Common myeloid progenitor, CD34-positive (primary cell): ENCODE measurements around the gene PYCARD.
"Not testable (repeated sequence)": the region's sequence is repeated elsewhere in the genome, so short reads cannot be mapped to it uniquely, and the experiment has no call there.

ENCODE experiments used
- CTCF ChIA-PET: fragments of 350-600 bp; sonication (Branson Sonifier 250); formaldehyde crosslinking; loops from one replicate; lab custom pipeline; 2021; ENCODE audit warnings: antibody characterized with exemption; lab: Charles Lee
- POLR2A ChIA-PET: fragments of 350-600 bp; sonication (Branson Sonifier 250); formaldehyde crosslinking; loops from one replicate; lab custom pipeline; 2021; ENCODE audit warnings: antibody characterized with exemption; lab: Charles Lee
- DNase-seq, 3 donors: peaks; one replicate each; pipeline versions ENCODE4 v3.0.0 to v3.0.0-alpha.2; 2013
- H3K27ac ChIP-seq, 2 experiments: 1 replicate in 1 of 2; 2 replicates in 1 of 2; pipeline ENCODE4 v1.7.0; 2013; ENCODE audit warnings: inconsistent platforms in 2 of 2, low read length in 2 of 2, mild to moderate bottlenecking in 2 of 2, low read depth in 1 of 2, moderate library complexity in 1 of 2; ENCODE audit not compliant: severe bottlenecking in 2 of 2, insufficient read depth in 1 of 2, poor library complexity in 1 of 2
- H3K27me3 ChIP-seq, 5 experiments: replicated peaks in 2 of 5; 1 replicate in 3 of 5; 2 replicates in 2 of 5; pipeline versions ENCODE4 v1.6.1 to v1.7.0; 2013; ENCODE audit warnings: low read length in 4 of 5, mild to moderate bottlenecking in 2 of 5, moderate library complexity in 2 of 5, inconsistent platforms in 1 of 5; ENCODE audit not compliant: insufficient read depth in 5 of 5, control insufficient read depth in 4 of 5
- H3K36me3 ChIP-seq, 4 experiments: 1 replicate in 2 of 4; 2 replicates in 2 of 4; pipeline versions ENCODE4 v1.6.1 to v1.7.0; 2013; ENCODE audit warnings: low read length in 3 of 4, control low read depth in 1 of 4, mild to moderate bottlenecking in 1 of 4; ENCODE audit not compliant: control insufficient read depth in 4 of 4, insufficient read depth in 4 of 4
- H3K4me1 ChIP-seq, 4 experiments: 1 replicate in 3 of 4; 2 replicates in 1 of 4; pipeline versions ENCODE4 v1.6.1 to v1.7.1; 2013; ENCODE audit warnings: low read length in 3 of 4, mild to moderate bottlenecking in 3 of 4, control low read depth in 1 of 4, inconsistent platforms in 1 of 4, moderate library complexity in 1 of 4; ENCODE audit not compliant: control insufficient read depth in 4 of 4, insufficient read depth in 4 of 4; ENCODE audit errors: control extremely low read depth in 1 of 4
- H3K4me3 ChIP-seq, 7 experiments: 1 replicate in 4 of 7; 2 replicates in 3 of 7; pipeline versions ENCODE4 v1.5.1 to v1.7.0; 2013; ENCODE audit warnings: mild to moderate bottlenecking in 7 of 7, low read length in 6 of 7, moderate library complexity in 6 of 7, inconsistent platforms in 2 of 7, low read depth in 2 of 7, control low read depth in 1 of 7; ENCODE audit not compliant: insufficient read depth in 4 of 7, control insufficient read depth in 1 of 7; ENCODE audit errors: extremely low read depth in 1 of 7
- H3K9me3 ChIP-seq, 5 experiments: 1 replicate in 4 of 5; 2 replicates in 1 of 5; pipeline versions ENCODE4 v1.6.1 to v1.7.1; 2013; ENCODE audit warnings: low read length in 4 of 5, mild to moderate bottlenecking in 2 of 5, inconsistent platforms in 1 of 5, low read depth in 1 of 5, moderate library complexity in 1 of 5; ENCODE audit not compliant: control insufficient read depth in 4 of 5, insufficient read depth in 2 of 5; ENCODE audit errors: control extremely low read depth in 1 of 5
- WGBS: methylation state at CpG from one replicate; pipeline ENCODE4 v1.1.5; 2013; ENCODE audit not compliant: insufficient coverage; 5-methylcytosine and 5-hydroxymethylcytosine counted together

The PYCARD gene

DNA sequence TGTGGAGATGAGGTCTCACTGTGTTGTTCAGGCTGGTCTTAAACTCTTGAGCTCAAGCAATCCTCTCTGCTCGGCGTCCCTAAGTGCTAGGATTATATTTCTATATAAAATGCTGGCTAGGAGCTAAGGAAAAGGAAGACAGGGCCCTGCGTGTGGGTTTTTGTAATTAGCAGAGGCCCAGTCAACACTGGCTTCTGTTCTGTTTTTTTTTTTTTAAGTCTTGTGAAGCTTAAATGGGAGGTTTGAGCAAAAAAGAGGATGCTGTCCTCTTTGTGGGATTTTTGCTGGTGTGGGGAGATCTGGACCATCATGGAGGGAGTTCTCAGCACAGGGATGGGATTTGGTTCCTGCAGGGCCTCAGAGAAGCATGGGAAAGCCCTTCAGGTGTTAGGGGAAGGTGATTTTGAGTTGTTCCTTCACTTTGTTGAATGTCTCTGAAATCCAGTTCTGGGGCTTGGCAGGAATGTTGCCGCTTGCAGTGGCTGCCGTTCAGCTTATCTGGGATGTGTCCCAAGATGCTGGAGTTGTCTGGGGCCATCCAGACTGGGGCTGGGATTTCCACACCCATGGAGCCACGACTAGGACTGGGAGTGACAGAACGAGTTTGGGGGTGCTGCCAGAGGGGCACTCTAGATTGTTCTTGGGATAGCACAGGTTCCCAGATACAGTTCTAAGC, 4.2 kb downstream of the PYCARD start:
- POLR2A ChIA-PET, result interaction anchor here (0.5 to 2.1 kb wide), 4 partner anchors 8 to 202 kb away, joined by 3 to 9 read pairs (median 6); partner anchors contain the start of gene FUS
- 72% methylated on average over 6 of the region's 7 CpGs for WGBS
- H3K27me3 ChIP-seq, result no peaks in the 10 kb centered on the region
- no peak for DNase-seq
- peaks cover 9 to 52% (median 46%) of the 10 kb centered on the region in 4 experiments for H3K4me1 ChIP-seq
- H3K4me3 ChIP-seq, result no peak overlapping the region
- CTCF ChIA-PET, result interaction anchor here (0.9 to 2.4 kb wide), 3 partner anchors 15 to 246 kb away, joined by 3 to 11 read pairs (median 5); no protein-coding TSS in a partner anchor
- no peaks in the 10 kb centered on the region for H3K9me3 ChIP-seq
- peak overlapping the region in 1 of 2 experiments; percentile 61 for H3K27ac ChIP-seq
- H3K36me3 ChIP-seq, result peaks cover 8 to 42% (median 30%) of the 10 kb centered on the region in 4 experiments

GRCh38 chr16:31196324-31197088, 6.1 kb downstream of the PYCARD start:
- no peak overlapping the region for H3K27ac ChIP-seq
- H3K27me3 ChIP-seq, result no peaks in the 10 kb centered on the region
- H3K36me3 ChIP-seq, result peaks cover 21 to 61% (median 46%) of the 10 kb centered on the region in 4 experiments
- ChIA-PET POLR2A (interaction anchor here (0.6 to 1.6 kb wide), 2 partner anchors 13 to 154 kb away, joined by 3 to 4 read pairs; no protein-coding TSS in a partner anchor), CTCF (interaction anchor here (0.8 to 1.0 kb wide), 2 partner anchors 40 to 48 kb away, joined by 4 read pairs; no protein-coding TSS in a partner anchor)
- peaks cover 9 to 39% (median 38%) of the 10 kb centered on the region in 4 experiments for H3K4me1 ChIP-seq
- WGBS, result 89% methylated on average over 15 of the region's 17 CpGs
- H3K4me3 ChIP-seq, result no peak overlapping the region
- DNase-seq, result no peak
- no peaks in the 10 kb centered on the region for H3K9me3 ChIP-seq

DNA sequence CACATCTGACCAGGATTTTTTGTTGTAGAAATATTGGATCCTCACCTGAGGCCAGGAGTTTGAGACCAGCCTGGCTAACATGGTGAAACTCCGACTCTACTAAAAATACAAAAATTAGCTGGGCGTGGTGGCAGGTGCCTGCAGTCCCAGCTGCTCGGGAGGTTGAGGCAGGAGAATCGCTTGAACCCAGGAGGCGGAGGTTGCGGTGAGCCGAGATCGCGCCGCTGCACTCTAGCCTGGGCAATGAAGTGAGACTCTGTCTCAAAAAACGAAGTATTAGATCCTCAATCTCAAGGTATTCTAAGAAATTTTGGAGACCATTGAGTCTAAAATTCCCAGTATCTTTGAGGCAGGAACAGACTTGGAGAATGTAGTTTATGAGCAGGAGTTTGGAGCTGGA, 6.7 kb downstream of the PYCARD start:
- peaks cover 7 to 33% (median 31%) of the 10 kb centered on the region in 4 experiments for H3K4me1 ChIP-seq
- not testable (repeated sequence) for H3K9me3 ChIP-seq, H3K4me3 ChIP-seq, DNase-seq, H3K27ac ChIP-seq, H3K27me3 ChIP-seq
- WGBS, result 97% methylated on average over 11 of the region's 11 CpGs
- H3K36me3 ChIP-seq, result peaks cover 25 to 67% (median 52%) of the 10 kb centered on the region in 4 experiments
- ChIA-PET POLR2A (interaction anchor here (0.6 to 1.6 kb wide), 3 partner anchors 13 to 155 kb away, joined by 3 to 4 read pairs (median 4); partner anchors contain the start of gene FUS), CTCF (interaction anchor here (0.8 kb wide), 1 partner anchor 40 kb away, joined by 4 read pairs; no protein-coding TSS in a partner anchor)

GRCh38 chr16:31194898-31195297, 7.7 kb downstream of the PYCARD start:
- DNase-seq, result no peak
- POLR2A ChIA-PET, result interaction anchor here (1.3 to 1.6 kb wide), 2 partner anchors 12 to 14 kb away, joined by 4 read pairs; partner anchors contain the start of gene FUS
- peaks cover 4 to 23% (median 22%) of the 10 kb centered on the region in 4 experiments for H3K4me1 ChIP-seq
- H3K27me3 ChIP-seq, result no peaks in the 10 kb centered on the region
- no peak overlapping the region for H3K4me3 ChIP-seq
- H3K9me3 ChIP-seq, result no peaks in the 10 kb centered on the region
- no peak overlapping the region for H3K27ac ChIP-seq
- peaks cover 31 to 76% (median 61%) of the 10 kb centered on the region in 4 experiments for H3K36me3 ChIP-seq
- WGBS, result 93% methylated on average over 5 of the region's 7 CpGs
- CTCF ChIA-PET, result interaction anchor here (0.6 kb wide), 1 partner anchor 100 kb away, joined by 3 read pairs; the partner anchor contains the start of gene VKORC1

GRCh38 chr16:31193874-31194273, 8.7 kb downstream of the PYCARD start:
- ChIA-PET POLR2A (no interaction called here), CTCF (interaction anchor here (0.9 kb wide), 1 partner anchor 74 kb away, joined by 3 read pairs; no protein-coding TSS in a partner anchor)
- H3K4me3 ChIP-seq, result no peak overlapping the region
- H3K36me3 ChIP-seq, result peaks cover 36 to 78% (median 64%) of the 10 kb centered on the region in 4 experiments
- H3K4me1 ChIP-seq, result peaks cover under 1 to 13% (median 11%) of the 10 kb centered on the region in 4 experiments
- DNase-seq, result no peak
- H3K9me3 ChIP-seq, result no peaks in the 10 kb centered on the region
- H3K27ac ChIP-seq, result no peak overlapping the region
- no peaks in the 10 kb centered on the region for H3K27me3 ChIP-seq
- no CpG with 5 or more reads among the region's 2 CpGs for WGBS

DNA sequence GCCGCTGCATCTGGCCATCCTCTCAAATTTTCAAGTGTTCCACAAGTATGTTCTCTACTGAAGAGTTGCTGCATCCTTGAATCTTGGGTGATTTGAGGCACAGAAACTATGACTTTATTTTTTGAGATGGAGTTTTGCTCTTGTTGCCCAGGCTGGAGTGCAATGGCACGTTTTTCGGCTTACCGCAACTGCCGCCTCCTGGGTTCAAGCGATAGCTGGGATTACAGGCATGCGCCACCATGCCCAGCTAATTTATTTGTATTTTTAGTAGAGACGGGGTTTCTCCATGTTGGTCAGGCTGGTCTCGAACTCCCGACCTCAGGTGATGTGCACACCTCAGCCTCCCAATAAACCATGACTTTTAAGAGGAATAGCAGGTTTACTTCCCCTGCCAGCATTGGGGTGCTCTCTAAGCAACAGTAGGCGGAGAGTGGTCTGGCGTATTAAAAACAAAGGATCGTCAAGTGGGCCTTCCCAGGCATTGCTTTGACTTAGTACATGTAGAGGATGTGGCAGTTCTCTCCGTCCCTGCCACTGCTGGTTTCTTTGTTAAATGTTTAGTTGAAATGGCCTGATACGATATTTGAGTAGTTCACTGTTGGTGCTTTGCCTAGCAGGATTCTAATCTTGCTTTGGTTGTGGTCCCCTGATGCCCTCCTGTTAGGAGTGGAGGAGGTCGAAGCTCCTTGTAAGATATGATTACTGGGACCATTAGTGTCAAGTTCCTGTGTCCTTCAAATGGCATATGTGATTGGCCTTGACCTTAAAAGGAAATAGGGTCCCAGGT, 9.5 kb downstream of the PYCARD start:
- no peak for DNase-seq
- CTCF ChIA-PET, result interaction anchor here (0.9 kb wide), 1 partner anchor 75 kb away, joined by 3 read pairs; no protein-coding TSS in a partner anchor

More for the DNA sequence above, 9.5 kb downstream of the PYCARD start:
- peaks cover 0 to 5% (median 4%) of the 10 kb centered on the region in 4 experiments for H3K4me1 ChIP-seq
- H3K27me3 ChIP-seq, result no peaks in the 10 kb centered on the region
- no peaks in the 10 kb centered on the region for H3K9me3 ChIP-seq
- POLR2A ChIA-PET, result interaction anchor here (0.7 to 2.0 kb wide), 2 partner anchors 13 to 213 kb away, joined by 3 to 12 read pairs; partner anchors contain the start of gene FUS
- H3K27ac ChIP-seq, result no peak overlapping the region
- WGBS, result 98% methylated on average over 12 of the region's 16 CpGs
- H3K4me3 ChIP-seq, result no peak overlapping the region
- peaks cover 44 to 86% (median 71%) of the 10 kb centered on the region in 4 experiments for H3K36me3 ChIP-seq
